GM10266 (cell line): Measurements from ENCODE around the gene INF2.

ENCODE experiments used
- DNase-seq: peaks from one replicate; pipeline ENCODE4 v3.0.0; 2012; ENCODE audit errors: extremely low spot score
- CTCF ChIP-seq: IDR thresholded peaks from 2 replicates; pipeline ENCODE4 v1.5.1; 2012; ENCODE audit warnings: mild to moderate bottlenecking, low read depth; ENCODE audit not compliant: control insufficient read depth, insufficient read depth; ENCODE audit errors: missing control alignments

INF2 gene

GRCh38 chr14:104698688-104699425, 9.4 kb downstream of the INF2 start:
- TF ChIP-seq CTCF: no peak
- no peak for DNase-seq

GRCh38 chr14:104699426-104699748, 10.0 kb downstream of the INF2 start:
- no peak for TF ChIP-seq CTCF
- no peak for DNase-seq

- no peak for DNase-seq
- no peak for TF ChIP-seq CTCF
These were observed 10.8 kb downstream of the INF2 start for GRCh38 chr14:104700225-104700651.

- no peak for DNase-seq
- no peak for TF ChIP-seq CTCF
These were observed 11.4 kb downstream of the INF2 start for GRCh38 chr14:104700747-104701217.

- no peak for TF ChIP-seq CTCF
- no peak for DNase-seq
These were observed 12.1 kb downstream of the INF2 start for GRCh38 chr14:104701383-104702076.

GRCh38 chr14:104702106-104702505, 12.7 kb downstream of the INF2 start:
- TF ChIP-seq CTCF: no peak
- no peak for DNase-seq

- DNase-seq: no peak
- TF ChIP-seq CTCF: no peak
These were observed 13.3 kb downstream of the INF2 start for GRCh38 chr14:104702673-104703072.
